Upper lobe of right lung (tissue), 1 donor: ENCODE data around the gene DDO. TPM values are rescaled to one million over a fixed set of nuclear protein-coding genes. Genes with fewer than 3 reads are reported as not detected.
A peak's percentile ranks its signal among the peaks of the same experiment; 100 is the strongest.

Experiments used
- ATAC-seq: fragments of 200-7000 bp; cut with Tn5 transposase; one replicate; pipeline ENCODE4 v1.9.1; 2020; ENCODE audit warnings: mild to moderate bottlenecking, moderate library complexity
- DNase-seq: peaks from one replicate; pipeline ENCODE4 v3.0.0-alpha.2; 2020
- H3K27ac ChIP-seq: fragments of 200-600 bp; one replicate; pipeline ENCODE4 v1.8.0; 2022
- H3K27me3 ChIP-seq: fragments of 200-600 bp; one replicate; pipeline ENCODE4 v1.8.0; 2022; ENCODE audit warnings: mild to moderate bottlenecking
- H3K36me3 ChIP-seq: fragments of 200-600 bp; one replicate; pipeline ENCODE4 v1.8.0; 2022
- H3K4me1 ChIP-seq: fragments of 200-600 bp; one replicate; pipeline ENCODE4 v1.8.0; 2022
- H3K4me3 ChIP-seq: fragments of 200-600 bp; one replicate; pipeline ENCODE4 v1.8.0; 2022; ENCODE audit warnings: mild to moderate bottlenecking
- H3K9me3 ChIP-seq: fragments of 200-600 bp; one replicate; pipeline ENCODE4 v1.8.0; 2022
- intact Hi-C: fragments of 100-400 bp; cut with DNase I; formaldehyde crosslinking; loops from one replicate; pipeline ENCODE4 v1.11.0; 2022
- total RNA-seq: library from RNA; stranded (reverse); fragmentation: NEBNext Ultra II Directional; extraction: Animal tissue kit (Norgen Biotek cat#: 25700); gene quantifications from one replicate; pipeline ENCODE4 v1.2.1, GENCODE V29; 2021
- TF ChIP-seq, protein P1 (sequence below): fragments of 200-600 bp; IDR thresholded peaks from one replicate; pipeline ENCODE4 v1.8.0; 2022; ENCODE audit warnings: antibody characterized with exemption
- donor health status: DM: no; HTN: yes; CAD: no; lungs with severe emphysema.

DDO gene
- total RNA-seq, 1 donor from 2014 or later = 7.1 TPM

DNA sequence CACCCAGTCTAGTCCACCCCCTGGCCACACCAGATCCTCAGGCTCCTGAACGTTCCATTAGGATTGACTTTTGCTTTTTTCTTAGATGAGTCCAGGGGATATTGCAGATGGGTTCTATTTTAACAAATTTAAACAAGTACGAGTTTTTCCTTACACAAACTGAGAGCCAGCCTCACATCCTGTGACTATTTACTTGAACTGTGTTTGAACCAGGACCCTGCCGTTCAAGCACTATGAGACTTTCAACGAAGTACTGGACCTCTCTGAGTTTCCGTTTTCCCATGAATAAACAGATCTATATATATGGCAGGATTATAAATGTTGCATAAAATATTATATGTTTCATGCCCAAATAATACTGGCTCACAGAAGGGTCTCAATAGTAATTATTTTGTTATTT is 55.8 kb downstream of the DDO start:
- TF ChIP-seq, protein P1, sequence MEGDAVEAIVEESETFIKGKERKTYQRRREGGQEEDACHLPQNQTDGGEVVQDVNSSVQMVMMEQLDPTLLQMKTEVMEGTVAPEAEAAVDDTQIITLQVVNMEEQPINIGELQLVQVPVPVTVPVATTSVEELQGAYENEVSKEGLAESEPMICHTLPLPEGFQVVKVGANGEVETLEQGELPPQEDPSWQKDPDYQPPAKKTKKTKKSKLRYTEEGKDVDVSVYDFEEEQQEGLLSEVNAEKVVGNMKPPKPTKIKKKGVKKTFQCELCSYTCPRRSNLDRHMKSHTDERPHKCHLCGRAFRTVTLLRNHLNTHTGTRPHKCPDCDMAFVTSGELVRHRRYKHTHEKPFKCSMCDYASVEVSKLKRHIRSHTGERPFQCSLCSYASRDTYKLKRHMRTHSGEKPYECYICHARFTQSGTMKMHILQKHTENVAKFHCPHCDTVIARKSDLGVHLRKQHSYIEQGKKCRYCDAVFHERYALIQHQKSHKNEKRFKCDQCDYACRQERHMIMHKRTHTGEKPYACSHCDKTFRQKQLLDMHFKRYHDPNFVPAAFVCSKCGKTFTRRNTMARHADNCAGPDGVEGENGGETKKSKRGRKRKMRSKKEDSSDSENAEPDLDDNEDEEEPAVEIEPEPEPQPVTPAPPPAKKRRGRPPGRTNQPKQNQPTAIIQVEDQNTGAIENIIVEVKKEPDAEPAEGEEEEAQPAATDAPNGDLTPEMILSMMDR = no peak
- DNase-seq (no peak), ATAC-seq (no peak)
- H3K27me3 ChIP-seq = peaks cover 7% of the 10 kb centered on the region
- H3K27ac ChIP-seq = no peak overlapping the region
- H3K4me3 ChIP-seq = no peak overlapping the region
- H3K9me3 ChIP-seq = no peaks in the 10 kb centered on the region
- intact Hi-C loops = no loop called here
- H3K4me1 ChIP-seq = no peaks in the 10 kb centered on the region
- no peaks in the 10 kb centered on the region for H3K36me3 ChIP-seq

DNA sequence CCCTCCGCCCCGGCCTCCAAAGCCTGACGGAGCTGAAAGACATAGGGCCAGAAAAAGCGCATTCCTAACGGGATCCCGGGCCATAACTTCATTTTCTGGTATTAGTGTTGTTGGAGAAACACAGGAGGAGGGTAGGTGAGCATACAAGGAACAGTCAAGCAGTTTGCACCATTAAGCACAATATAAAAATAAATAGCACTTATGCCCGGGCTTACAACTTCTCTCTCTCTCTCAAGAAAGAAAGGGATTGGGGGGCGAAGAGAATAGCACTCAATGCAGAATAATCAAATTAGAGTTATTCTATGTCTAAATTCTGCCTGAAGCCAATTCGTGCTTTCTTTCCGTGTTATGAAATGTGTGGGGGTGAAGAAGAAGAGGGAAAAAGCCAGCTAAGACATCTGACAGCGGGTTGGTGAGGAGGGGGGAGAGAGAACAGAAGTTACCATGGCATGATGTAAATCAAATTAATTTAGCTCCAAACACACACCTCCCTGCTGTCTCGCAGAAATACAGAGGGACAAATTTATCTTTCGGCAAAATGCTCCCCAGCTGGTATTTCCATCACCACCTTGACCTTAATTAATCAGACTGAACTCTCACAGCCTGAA is 56.7 kb downstream of the DDO start:
- DNase-seq (no peak), ATAC-seq (no peak)
- Histone ChIP-seq H3K27ac (peak overlapping the region; percentile 70), H3K9me3 (no peaks in the 10 kb centered on the region), H3K27me3 (peaks cover 7% of the 10 kb centered on the region), H3K36me3 (no peaks in the 10 kb centered on the region), H3K4me3 (peak overlapping the region; percentile 56), H3K4me1 (no peaks in the 10 kb centered on the region)
- intact Hi-C loops = no loop called here
- TF ChIP-seq, protein P1 = no peak

DNA sequence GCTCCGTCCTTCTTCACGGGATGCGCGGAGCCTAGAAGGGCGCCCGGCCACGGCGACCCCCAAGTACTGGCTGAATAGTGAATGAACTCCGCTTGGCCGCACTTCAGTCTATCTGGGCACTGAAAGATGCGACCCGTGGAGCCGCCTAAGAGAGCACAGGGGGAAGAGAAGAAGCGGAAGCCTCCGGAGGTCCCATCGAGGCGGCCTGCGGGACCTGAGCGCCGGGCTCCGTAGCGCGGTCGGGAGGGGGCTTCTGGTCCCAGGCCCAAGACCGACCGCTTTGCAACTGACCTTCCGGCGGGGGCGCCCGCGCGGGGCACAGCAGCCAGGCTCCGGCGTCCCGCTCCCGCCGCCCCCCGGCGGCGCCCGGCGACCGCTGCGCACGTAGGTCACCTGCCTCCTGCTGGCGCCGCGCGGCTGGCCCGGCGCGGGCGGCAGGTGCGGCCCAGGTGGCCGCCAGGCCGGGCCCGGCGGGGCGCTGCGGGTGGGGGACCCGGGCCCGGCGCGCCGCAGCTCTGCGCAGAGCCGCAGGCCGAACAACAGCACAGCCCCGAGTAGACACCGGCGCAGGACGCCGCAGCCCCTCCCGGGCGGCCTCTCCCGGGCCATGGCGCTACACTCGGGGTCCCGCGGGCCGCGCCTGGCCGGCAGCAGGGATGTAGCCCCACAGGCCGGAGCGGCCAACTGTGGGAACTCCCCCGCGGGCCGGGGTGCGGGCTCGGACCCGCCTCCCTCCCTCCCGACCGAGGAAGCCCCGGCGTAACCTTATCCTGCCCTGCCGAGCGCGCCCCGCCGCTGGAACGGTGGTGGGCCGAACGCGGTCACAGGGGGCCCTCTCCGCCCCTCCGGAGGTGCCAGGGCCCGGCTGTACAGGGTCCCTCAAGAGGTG is 57.5 kb downstream of the DDO start, which contains the start of gene METTL24:
METTL24 (minus strand) TSS at position 686 of the 889 bp plus-strand sequence; CDS start at position 609, 77 bp downstream.
- Histone ChIP-seq H3K36me3 (no peaks in the 10 kb centered on the region), H3K27ac (peak within 1 kb of the TSS; percentile 74), H3K4me1 (peaks cover 4% of the 10 kb centered on the region), H3K27me3 (peaks cover 7% of the 10 kb centered on the region), H3K9me3 (no peaks in the 10 kb centered on the region), H3K4me3 (peak within 1 kb of the TSS; percentile 56)
- no peak for DNase-seq
- ATAC-seq = peak; percentile 67
- intact Hi-C loops = no loop called here
- TF ChIP-seq, protein P1 = no peak

DNA sequence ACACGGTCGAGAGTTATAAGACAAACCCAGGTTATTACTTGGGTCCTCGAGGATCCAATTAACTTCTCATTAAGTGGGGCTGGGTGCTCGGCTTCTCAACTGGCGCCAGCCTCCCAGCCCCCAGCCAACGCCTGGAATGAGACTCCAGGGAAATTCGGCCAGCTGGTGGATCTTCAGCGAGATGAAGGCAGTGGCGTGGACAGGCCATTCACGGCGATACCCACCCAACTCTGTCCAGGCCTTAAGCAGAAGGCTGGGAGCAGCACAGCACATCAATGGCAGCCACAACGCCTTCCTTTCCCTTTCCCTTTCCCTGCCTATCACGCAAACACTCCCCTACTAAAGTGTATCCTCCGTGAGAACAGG is 58.1 kb downstream of the DDO start:
- intact Hi-C loops = no loop called here
- H3K27me3 ChIP-seq = peaks cover 7% of the 10 kb centered on the region
- peak overlapping the region; percentile 56 for H3K4me3 ChIP-seq
- peaks cover 5% of the 10 kb centered on the region for H3K4me1 ChIP-seq
- H3K9me3 ChIP-seq = no peaks in the 10 kb centered on the region
- ATAC-seq (peak; percentile 48), DNase-seq (no peak)
- H3K27ac ChIP-seq = peak overlapping the region; percentile 74
- TF ChIP-seq, protein P1 = no peak
- H3K36me3 ChIP-seq = no peaks in the 10 kb centered on the region

- TF ChIP-seq, protein P1 = no peak
Measured at GRCh38 chr6:110356778-110357177, 58.6 kb downstream of the DDO start.

More at GRCh38 chr6:110356778-110357177, 58.6 kb downstream of the DDO start:
- intact Hi-C loops = no loop called here
- ATAC-seq (no peak), DNase-seq (no peak)
- H3K27ac ChIP-seq = no peak overlapping the region
- no peaks in the 10 kb centered on the region for H3K36me3 ChIP-seq
- peaks cover 7% of the 10 kb centered on the region for H3K27me3 ChIP-seq
- no peaks in the 10 kb centered on the region for H3K9me3 ChIP-seq
- peak overlapping the region; percentile 56 for H3K4me3 ChIP-seq
- peaks cover 5% of the 10 kb centered on the region for H3K4me1 ChIP-seq
